Measurements from ENCODE around the gene SAMD11. TPM values are rescaled to one million over a fixed set of nuclear protein-coding genes. Genes with fewer than 3 reads are reported as not detected.

The SAMD11 gene
- total RNA-seq, 1 experiment from 2014 or later = 2.3 TPM

- CTCF ChIA-PET = interaction anchor here (1.0 to 3.7 kb wide), 2 partner anchors 14 to 19 kb away, joined by 3 to 27 read pairs; no protein-coding TSS in a partner anchor
- no peak for DNase-seq (ENCODE audit: low spot score)
- ATAC-seq = no peak
- no peak overlapping the region for H3K27ac Mint-ChIP-seq
- peaks cover 91% of the 10 kb centered on the region for H3K27me3 Mint-ChIP-seq (ENCODE audit: low read depth)
- no peak for TF ChIP-seq STAT6 (CRISPR knock-in tag; conservative IDR thresholded peaks at IDR 0.05; ENCODE audit: low read depth)
- TF ChIP-seq ZNF425 (CRISPR knock-in tag; conservative IDR thresholded peaks at IDR 0.05) = no peak
- no peak for TF ChIP-seq ZNF138 (CRISPR knock-in tag; conservative IDR thresholded peaks at IDR 0.05)
- no peak for TF ChIP-seq FOXK1 (CRISPR knock-in tag; IDR thresholded peaks at IDR 0.05)
- TF ChIP-seq, protein P1, sequence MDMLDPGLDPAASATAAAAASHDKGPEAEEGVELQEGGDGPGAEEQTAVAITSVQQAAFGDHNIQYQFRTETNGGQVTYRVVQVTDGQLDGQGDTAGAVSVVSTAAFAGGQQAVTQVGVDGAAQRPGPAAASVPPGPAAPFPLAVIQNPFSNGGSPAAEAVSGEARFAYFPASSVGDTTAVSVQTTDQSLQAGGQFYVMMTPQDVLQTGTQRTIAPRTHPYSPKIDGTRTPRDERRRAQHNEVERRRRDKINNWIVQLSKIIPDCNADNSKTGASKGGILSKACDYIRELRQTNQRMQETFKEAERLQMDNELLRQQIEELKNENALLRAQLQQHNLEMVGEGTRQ (CRISPR knock-in tag; IDR thresholded peaks at IDR 0.05) = no peak
- TF ChIP-seq TCF7 (CRISPR knock-in tag; IDR thresholded peaks at IDR 0.05; ENCODE audit: low read depth) = no peak
- no peak overlapping the region for H3K4me3 Mint-ChIP-seq
- H3K4me1 Mint-ChIP-seq = peaks cover 16% of the 10 kb centered on the region
- POLR2A ChIA-PET = no interaction called here
- H3K36me3 Mint-ChIP-seq = no peaks in the 10 kb centered on the region
- no peaks in the 10 kb centered on the region for H3K9me3 Mint-ChIP-seq
These were observed 4.9 kb upstream of the SAMD11 start for GRCh38 chr1:918843-919242.

DNA sequence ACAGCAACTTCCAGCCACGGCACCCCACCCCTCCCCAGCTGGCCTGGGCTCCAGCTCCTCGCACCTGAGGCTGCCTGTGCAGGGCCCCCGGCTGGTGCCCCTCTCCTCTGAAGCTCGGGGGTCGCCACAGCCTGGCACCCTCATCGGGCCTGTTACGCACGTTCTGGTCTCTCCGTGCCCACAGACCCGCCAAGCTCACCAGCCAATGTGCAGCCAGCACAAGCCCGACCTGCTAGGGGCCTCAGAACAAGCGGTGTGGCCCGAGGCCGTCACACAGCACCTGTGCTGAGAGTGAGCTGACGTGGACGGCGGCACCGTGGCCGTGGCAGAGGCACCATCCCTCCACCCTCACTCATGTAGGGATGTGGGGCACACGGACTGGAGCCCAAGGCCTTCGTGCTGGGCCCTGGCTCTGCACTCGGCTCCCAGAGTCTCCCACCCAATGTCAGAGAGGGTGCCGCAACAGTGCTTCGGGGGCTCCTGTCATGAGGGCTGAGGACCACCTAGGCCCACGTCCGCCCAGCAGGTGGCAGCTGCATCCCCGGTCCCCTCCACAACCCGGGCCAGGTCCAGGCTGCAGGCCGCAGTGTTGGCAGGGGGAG is 4.4 kb upstream of the SAMD11 start:
- DNase-seq (ENCODE audit: low spot score) (no peak), ATAC-seq (no peak)
- Mint-ChIP-seq H3K27me3 (ENCODE audit: low read depth) (peaks cover 85% of the 10 kb centered on the region), H3K9me3 (no peaks in the 10 kb centered on the region), H3K4me1 (peaks cover 16% of the 10 kb centered on the region), H3K27ac (no peak overlapping the region), H3K36me3 (no peaks in the 10 kb centered on the region), H3K4me3 (no peak overlapping the region)
- POLR2A ChIA-PET = no interaction called here
- CTCF ChIA-PET = interaction anchor here (1.0 to 3.7 kb wide), 3 partner anchors 11 to 18 kb away, joined by 3 to 27 read pairs (median 7); no protein-coding TSS in a partner anchor
- no peak for TF ChIP-seq SOX15 (CRISPR knock-in tag; IDR thresholded peaks at IDR 0.05)
- no peak for TF ChIP-seq ZNF263 (CRISPR knock-in tag; IDR thresholded peaks at IDR 0.05; ENCODE audit: low read depth)
- TF ChIP-seq NR2C2 (CRISPR knock-in tag; IDR thresholded peaks at IDR 0.05) = no peak
- TF ChIP-seq IRF1 (CRISPR knock-in tag; IDR thresholded peaks at IDR 0.05) = no peak
- no peak for TF ChIP-seq ETV6 (CRISPR knock-in tag; IDR thresholded peaks at IDR 0.05)
- TF ChIP-seq, protein P2, sequence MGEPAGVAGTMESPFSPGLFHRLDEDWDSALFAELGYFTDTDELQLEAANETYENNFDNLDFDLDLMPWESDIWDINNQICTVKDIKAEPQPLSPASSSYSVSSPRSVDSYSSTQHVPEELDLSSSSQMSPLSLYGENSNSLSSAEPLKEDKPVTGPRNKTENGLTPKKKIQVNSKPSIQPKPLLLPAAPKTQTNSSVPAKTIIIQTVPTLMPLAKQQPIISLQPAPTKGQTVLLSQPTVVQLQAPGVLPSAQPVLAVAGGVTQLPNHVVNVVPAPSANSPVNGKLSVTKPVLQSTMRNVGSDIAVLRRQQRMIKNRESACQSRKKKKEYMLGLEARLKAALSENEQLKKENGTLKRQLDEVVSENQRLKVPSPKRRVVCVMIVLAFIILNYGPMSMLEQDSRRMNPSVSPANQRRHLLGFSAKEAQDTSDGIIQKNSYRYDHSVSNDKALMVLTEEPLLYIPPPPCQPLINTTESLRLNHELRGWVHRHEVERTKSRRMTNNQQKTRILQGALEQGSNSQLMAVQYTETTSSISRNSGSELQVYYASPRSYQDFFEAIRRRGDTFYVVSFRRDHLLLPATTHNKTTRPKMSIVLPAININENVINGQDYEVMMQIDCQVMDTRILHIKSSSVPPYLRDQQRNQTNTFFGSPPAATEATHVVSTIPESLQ (CRISPR knock-in tag; IDR thresholded peaks at IDR 0.05) = no peak
- TF ChIP-seq ZNF232 (CRISPR knock-in tag; IDR thresholded peaks at IDR 0.05) = no peak
- TF ChIP-seq, protein P3, sequence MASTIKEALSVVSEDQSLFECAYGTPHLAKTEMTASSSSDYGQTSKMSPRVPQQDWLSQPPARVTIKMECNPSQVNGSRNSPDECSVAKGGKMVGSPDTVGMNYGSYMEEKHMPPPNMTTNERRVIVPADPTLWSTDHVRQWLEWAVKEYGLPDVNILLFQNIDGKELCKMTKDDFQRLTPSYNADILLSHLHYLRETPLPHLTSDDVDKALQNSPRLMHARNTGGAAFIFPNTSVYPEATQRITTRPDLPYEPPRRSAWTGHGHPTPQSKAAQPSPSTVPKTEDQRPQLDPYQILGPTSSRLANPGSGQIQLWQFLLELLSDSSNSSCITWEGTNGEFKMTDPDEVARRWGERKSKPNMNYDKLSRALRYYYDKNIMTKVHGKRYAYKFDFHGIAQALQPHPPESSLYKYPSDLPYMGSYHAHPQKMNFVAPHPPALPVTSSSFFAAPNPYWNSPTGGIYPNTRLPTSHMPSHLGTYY (CRISPR knock-in tag; IDR thresholded peaks at IDR 0.05) = no peak
- no peak for TF ChIP-seq MXD4 (CRISPR knock-in tag; IDR thresholded peaks at IDR 0.05; ENCODE audit: borderline replicate concordance)
- no peak for TF ChIP-seq USF1 (CRISPR knock-in tag; IDR thresholded peaks at IDR 0.05)
- TF ChIP-seq NFE2L1 (CRISPR knock-in tag; IDR thresholded peaks at IDR 0.05) = no peak
- no peak for TF ChIP-seq SP1 (CRISPR knock-in tag; conservative IDR thresholded peaks at IDR 0.05)
- no peak for TF ChIP-seq FOXK1 (CRISPR knock-in tag; IDR thresholded peaks at IDR 0.05)
- TF ChIP-seq, protein P4, sequence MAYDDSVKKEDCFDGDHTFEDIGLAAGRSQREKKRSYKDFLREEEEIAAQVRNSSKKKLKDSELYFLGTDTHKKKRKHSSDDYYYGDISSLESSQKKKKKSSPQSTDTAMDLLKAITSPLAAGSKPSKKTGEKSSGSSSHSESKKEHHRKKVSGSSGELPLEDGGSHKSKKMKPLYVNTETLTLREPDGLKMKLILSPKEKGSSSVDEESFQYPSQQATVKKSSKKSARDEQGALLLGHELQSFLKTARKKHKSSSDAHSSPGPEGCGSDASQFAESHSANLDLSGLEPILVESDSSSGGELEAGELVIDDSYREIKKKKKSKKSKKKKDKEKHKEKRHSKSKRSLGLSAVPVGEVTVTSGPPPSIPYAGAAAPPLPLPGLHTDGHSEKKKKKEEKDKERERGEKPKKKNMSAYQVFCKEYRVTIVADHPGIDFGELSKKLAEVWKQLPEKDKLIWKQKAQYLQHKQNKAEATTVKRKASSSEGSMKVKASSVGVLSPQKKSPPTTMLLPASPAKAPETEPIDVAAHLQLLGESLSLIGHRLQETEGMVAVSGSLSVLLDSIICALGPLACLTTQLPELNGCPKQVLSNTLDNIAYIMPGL (CRISPR knock-in tag; IDR thresholded peaks at IDR 0.05) = no peak
